M059J (cell line): ENCODE data around the gene HRH3. TPM values are rescaled to one million over a fixed set of nuclear protein-coding genes. Genes with fewer than 3 reads are reported as not detected.
A peak's percentile ranks its signal among the peaks of the same experiment; 100 is the strongest.

Source experiments
- DNase-seq: peaks from one replicate; pipeline ENCODE4 v3.0.0-alpha.2; 2012; ENCODE audit warnings: low read depth
- total RNA-seq: library from RNA; depleted of rRNA; stranded (reverse); fragments of >200 nt; shearing (Covaris generic); gene quantifications from 2 replicates; pipeline ENCODE4 v1.2.3, GENCODE V29; 2014

Gene HRH3
- total RNA-seq, 1 experiment from 2014 or later: not detected

- no peak for DNase-seq
Measured at GRCh38 chr20:62244644-62245108, 24.6 kb upstream of the HRH3 start.

GRCh38 chr20:62243906-62244515 is 23.9 kb upstream of the HRH3 start:
- no peak for DNase-seq

GRCh38 chr20:62243106-62243505 is 23.0 kb upstream of the HRH3 start:
- no peak for DNase-seq

GRCh38 chr20:62242176-62242575 is 22.1 kb upstream of the HRH3 start:
- DNase-seq: no peak

GRCh38 chr20:62241506-62241905 is 21.4 kb upstream of the HRH3 start:
- no peak for DNase-seq

- no peak for DNase-seq
Measured at GRCh38 chr20:62240020-62240685, 20.1 kb upstream of the HRH3 start.

- DNase-seq: no peak
Measured at GRCh38 chr20:62239278-62239879, 19.3 kb upstream of the HRH3 start.

GRCh38 chr20:62238569-62239277 is 18.6 kb upstream of the HRH3 start:
- peak; percentile 28 for DNase-seq

- DNase-seq: peak; percentile 98
Measured at GRCh38 chr20:62237801-62238568, 17.9 kb upstream of the HRH3 start, which contains the start of gene OSBPL2. Gene OSBPL2 (plus strand): TSS chr20:62238521. CDS start chr20:62256185, 17,664 bp downstream.

- no peak for DNase-seq
Measured at GRCh38 chr20:62237514-62237800, 17.4 kb upstream of the HRH3 start.

- peak; percentile 27 for DNase-seq
Measured at GRCh38 chr20:62236766-62237513, 16.9 kb upstream of the HRH3 start.

GRCh38 chr20:62236200-62236599 is 16.1 kb upstream of the HRH3 start:
- DNase-seq: no peak

- DNase-seq: no peak
Measured at GRCh38 chr20:62235777-62236157, 15.7 kb upstream of the HRH3 start.

- DNase-seq: peak; percentile 24
Measured at GRCh38 chr20:62235001-62235776, 15.1 kb upstream of the HRH3 start.

GRCh38 chr20:62234339-62234738 is 14.3 kb upstream of the HRH3 start:
- DNase-seq: no peak

- no peak for DNase-seq
Measured at GRCh38 chr20:62233684-62234083, 13.6 kb upstream of the HRH3 start.

- no peak for DNase-seq
Measured at GRCh38 chr20:62232770-62233645, 12.9 kb upstream of the HRH3 start.

GRCh38 chr20:62232194-62232593 is 12.1 kb upstream of the HRH3 start:
- DNase-seq: no peak

GRCh38 chr20:62231292-62231691 is 11.2 kb upstream of the HRH3 start:
- DNase-seq: no peak
